Neuronal stem cell (in vitro differentiated cells): ENCODE results near the gene SERPINB1.
A peak's percentile ranks its signal among the peaks of the same experiment; 100 is the strongest.

Source experiments
- DNase-seq: peaks from one replicate; pipeline ENCODE4 v3.0.0-alpha.2; 2013; ENCODE audit warnings: low spot score
- H2AFZ ChIP-seq: one replicate; pipeline ENCODE4 v1.6.1; 2013; ENCODE audit warnings: mild to moderate bottlenecking, low read length, inconsistent platforms
- H2AK5ac ChIP-seq: 2 replicates; pipeline ENCODE4 v1.6.1; 2013; ENCODE audit warnings: low read depth, mild to moderate bottlenecking, inconsistent platforms, low read length, moderate library complexity, mixed read lengths
- H2BK120ac ChIP-seq: 2 replicates; pipeline ENCODE4 v1.6.1; 2013; ENCODE audit warnings: low read depth, mild to moderate bottlenecking, inconsistent platforms, low read length, moderate library complexity, mixed read lengths
- H2BK12ac ChIP-seq: one replicate; pipeline ENCODE4 v1.6.1; 2013; ENCODE audit warnings: low read length, inconsistent platforms
- H2BK15ac ChIP-seq: 2 replicates; pipeline ENCODE4 v1.6.1; 2013; ENCODE audit warnings: mild to moderate bottlenecking, low read length, inconsistent platforms, mixed read lengths
- H2BK5ac ChIP-seq: one replicate; pipeline ENCODE4 v1.6.1; 2013; ENCODE audit warnings: inconsistent platforms, mild to moderate bottlenecking, low read length, moderate library complexity
- H3K14ac ChIP-seq: one replicate; pipeline ENCODE4 v1.6.1; 2013; ENCODE audit warnings: low read length, inconsistent platforms
- H3K18ac ChIP-seq: 2 replicates; pipeline ENCODE4 v1.6.1; 2013; ENCODE audit warnings: low read length, inconsistent platforms
- H3K23ac ChIP-seq: 2 replicates; pipeline ENCODE4 v1.6.1; 2013; ENCODE audit warnings: low read depth, mild to moderate bottlenecking, mixed read lengths, low read length, inconsistent platforms; ENCODE audit not compliant: poor library complexity
- H3K27ac ChIP-seq: replicated peaks from 3 replicates; pipeline ENCODE4 v1.5.1; 2013; ENCODE audit warnings: low read length, inconsistent platforms
- H3K27me3 ChIP-seq, 3 experiments: 2 replicates each; pipeline ENCODE4 v1.6.1; 2013; ENCODE audit warnings: low read length in 3 of 3, mild to moderate bottlenecking in 2 of 3, inconsistent platforms in 1 of 3, low read depth in 1 of 3, mixed read lengths in 1 of 3, moderate library complexity in 1 of 3; ENCODE audit not compliant: control insufficient read depth in 3 of 3, insufficient read depth in 3 of 3
- H3K36me3 ChIP-seq, 2 donors: replicated peaks in 1 of 2; 2 replicates each; pipeline ENCODE4 v1.6.1; 2013; ENCODE audit warnings: low read length in 2 of 2; ENCODE audit not compliant: control insufficient read depth in 2 of 2, insufficient read depth in 2 of 2
- H3K4ac ChIP-seq: 2 replicates; pipeline ENCODE4 v1.6.1; 2013; ENCODE audit warnings: inconsistent platforms, mild to moderate bottlenecking, low read length, moderate library complexity
- H3K4me1 ChIP-seq, 2 donors: 1 replicate in 1 of 2; 2 replicates in 1 of 2; pipeline ENCODE4 v1.6.1; 2013; ENCODE audit warnings: low read length in 2 of 2, low read depth in 1 of 2; ENCODE audit not compliant: control insufficient read depth in 2 of 2, insufficient read depth in 1 of 2
- H3K4me2 ChIP-seq: one replicate; pipeline ENCODE4 v1.6.1; 2013; ENCODE audit warnings: mild to moderate bottlenecking, low read length, inconsistent platforms; ENCODE audit not compliant: insufficient read depth, poor library complexity, severe bottlenecking
- H3K4me3 ChIP-seq, 2 donors: 2 replicates each; pipeline ENCODE4 v1.5.1; 2013; ENCODE audit warnings: low read length in 2 of 2, mild to moderate bottlenecking in 2 of 2, inconsistent platforms in 1 of 2, moderate library complexity in 1 of 2
- H3K79me1 ChIP-seq: one replicate; pipeline ENCODE4 v1.6.1; 2013; ENCODE audit warnings: low read depth, mild to moderate bottlenecking, inconsistent platforms, low read length, moderate library complexity
- H3K9ac ChIP-seq: one replicate; pipeline ENCODE4 v1.6.1; 2013; ENCODE audit warnings: mild to moderate bottlenecking, low read depth, low read length, inconsistent platforms; ENCODE audit not compliant: poor library complexity
- H3K9me3 ChIP-seq, 2 donors: replicated peaks in 1 of 2; 2 replicates each; pipeline versions ENCODE3 to v1.6.1; 2013; ENCODE audit warnings: low read length in 2 of 2, mild to moderate bottlenecking in 2 of 2, inconsistent platforms in 1 of 2, low read depth in 1 of 2, mixed read lengths in 1 of 2, moderate library complexity in 1 of 2; ENCODE audit not compliant: control insufficient read depth in 2 of 2, insufficient read depth in 1 of 2
- H4K8ac ChIP-seq: one replicate; pipeline ENCODE4 v1.6.1; 2013; ENCODE audit warnings: low read depth, mild to moderate bottlenecking, inconsistent platforms, low read length, moderate library complexity
- H4K91ac ChIP-seq: one replicate; pipeline ENCODE4 v1.6.1; 2013; ENCODE audit warnings: low read length, low read depth, mild to moderate bottlenecking, inconsistent platforms; ENCODE audit not compliant: poor library complexity
- WGBS, 2 donors: extraction: QIAGEN DNeasy Blood & Tissue Kit; methylation state at CpG; one replicate each; pipeline ENCODE4 v1.1.7; 2013; ENCODE audit warnings: missing lambda C conversion rate in 2 of 2, mixed read lengths in 1 of 2; ENCODE audit not compliant: insufficient read length in 2 of 2, insufficient replicate concordance in 1 of 2; ENCODE audit errors: extremely low coverage in 2 of 2; 5-methylcytosine and 5-hydroxymethylcytosine counted together

Gene SERPINB1

DNA sequence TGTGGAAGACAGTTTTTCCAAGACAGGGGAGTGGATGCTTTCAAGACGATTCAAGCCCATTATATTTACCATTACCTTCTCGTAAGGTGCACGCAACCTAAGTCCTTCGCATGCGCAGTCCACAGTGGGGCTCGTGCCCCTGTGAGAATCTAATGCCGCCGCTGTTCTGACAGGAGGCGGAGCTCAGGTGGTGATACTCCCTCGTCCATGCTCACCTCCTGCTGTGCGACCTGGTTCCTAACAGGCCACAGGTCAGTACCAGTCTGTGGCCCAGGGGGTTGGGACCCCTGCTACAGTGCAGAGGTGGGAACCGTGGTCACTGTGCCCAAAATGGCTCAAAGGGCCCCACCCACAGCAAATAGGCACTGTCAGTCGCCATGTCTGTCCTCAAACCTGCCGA is 36.6 kb downstream of the SERPINB1 start:
- no peak overlapping the region for H3K9ac ChIP-seq
- DNase-seq: no peak
- H3K36me3 ChIP-seq: no peaks in the 10 kb centered on the region
- no peak overlapping the region for H4K91ac ChIP-seq
- no peak overlapping the region for H4K8ac ChIP-seq
- H3K23ac ChIP-seq: no peak overlapping the region
- no peaks in the 10 kb centered on the region for H3K79me1 ChIP-seq
- no peak overlapping the region for H3K4ac ChIP-seq
- H2BK15ac ChIP-seq: no peak overlapping the region
- H2AK5ac ChIP-seq: no peak overlapping the region
- H3K18ac ChIP-seq: no peak overlapping the region
- H3K4me1 ChIP-seq: peaks cover 0 to 6% of the 10 kb centered on the region in 2 donors
- no peak overlapping the region for H3K4me3 ChIP-seq
- no peak overlapping the region for H2AFZ ChIP-seq
- no peak overlapping the region for H3K4me2 ChIP-seq
- H2BK120ac ChIP-seq: peak overlapping the region; percentile 16
- no peak overlapping the region for H2BK5ac ChIP-seq
- no CpG with 5 or more reads among the region's 14 CpGs for WGBS, 2 donors
- no peak overlapping the region for H3K14ac ChIP-seq
- no peaks in the 10 kb centered on the region for H3K27me3 ChIP-seq
- no peak overlapping the region for H3K27ac ChIP-seq
- no peak overlapping the region for H2BK12ac ChIP-seq
- H3K9me3 ChIP-seq: no peaks in the 10 kb centered on the region

DNA sequence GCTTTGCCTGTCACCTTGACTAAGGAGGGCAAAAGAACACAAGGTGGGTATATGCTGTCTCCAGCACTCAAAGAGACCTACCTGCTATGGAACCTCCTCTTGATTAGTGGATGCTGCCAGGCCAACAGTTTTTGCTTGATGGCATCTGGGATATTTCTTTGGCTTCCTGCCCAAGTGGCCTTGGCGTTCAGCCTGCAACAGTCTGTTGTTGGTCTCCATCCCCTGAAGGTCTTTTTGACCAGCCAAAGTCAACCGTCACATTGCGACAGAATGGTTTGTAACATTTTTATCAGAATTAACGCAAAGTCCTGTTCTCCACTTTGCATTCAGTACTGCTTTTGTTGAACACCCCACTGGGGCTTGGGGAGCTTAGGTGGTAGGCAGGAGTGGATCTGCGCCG is 37.1 kb downstream of the SERPINB1 start:
- no peak for DNase-seq
- H3K27me3 ChIP-seq: no peaks in the 10 kb centered on the region
- H3K4me2 ChIP-seq: no peak overlapping the region
- no peak overlapping the region for H4K91ac ChIP-seq
- H2BK12ac ChIP-seq: no peak overlapping the region
- H3K9ac ChIP-seq: peak overlapping the region; percentile 25
- no peak overlapping the region for H2BK15ac ChIP-seq
- no peak overlapping the region for H3K4me3 ChIP-seq
- H3K9me3 ChIP-seq: no peaks in the 10 kb centered on the region
- no peak overlapping the region for H3K18ac ChIP-seq
- no peak overlapping the region for H3K4ac ChIP-seq
- H3K79me1 ChIP-seq: no peaks in the 10 kb centered on the region
- WGBS, 2 donors: no CpG with 5 or more reads among the region's 6 CpGs
- H2AK5ac ChIP-seq: no peak overlapping the region
- no peak overlapping the region for H2AFZ ChIP-seq
- H3K36me3 ChIP-seq: no peaks in the 10 kb centered on the region
- H4K8ac ChIP-seq: no peak overlapping the region
- H2BK120ac ChIP-seq: no peak overlapping the region
- no peak overlapping the region for H2BK5ac ChIP-seq
- no peak overlapping the region for H3K23ac ChIP-seq
- H3K27ac ChIP-seq: no peak overlapping the region
- H3K14ac ChIP-seq: no peak overlapping the region
- peaks cover 0 to 7% of the 10 kb centered on the region in 2 donors for H3K4me1 ChIP-seq

DNA sequence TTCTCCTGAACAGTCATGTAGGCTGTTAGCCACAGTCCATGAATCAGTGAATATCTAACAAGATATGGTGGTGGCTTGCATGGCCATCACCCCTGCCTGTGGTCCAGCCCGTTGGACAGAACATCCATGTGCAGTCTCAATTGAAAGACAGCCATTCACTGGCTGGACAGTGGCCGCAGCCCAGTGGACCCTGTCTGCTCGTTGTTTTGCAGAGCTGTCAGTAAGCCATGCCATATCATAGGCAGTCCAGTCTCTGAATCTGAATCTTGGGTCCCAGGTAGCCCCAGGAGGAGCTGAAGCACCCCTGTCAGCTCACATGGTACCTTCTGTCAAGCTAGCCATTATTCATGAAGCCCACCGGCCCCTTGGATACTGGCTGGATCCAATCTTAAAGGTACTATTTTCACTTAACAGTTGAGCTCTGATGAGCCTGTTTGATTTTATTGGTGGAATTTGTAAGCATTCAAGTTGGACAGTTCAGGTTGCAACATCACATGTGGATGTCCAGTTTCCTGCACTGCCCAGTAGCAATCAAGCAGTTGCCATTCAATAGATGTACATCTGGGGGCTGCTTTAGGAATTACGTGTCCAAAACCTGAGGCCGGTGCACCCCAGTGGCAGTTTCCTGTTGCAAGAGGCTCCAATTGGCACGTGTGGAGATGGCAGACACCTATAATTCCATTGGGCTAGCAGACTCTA is 37.8 kb downstream of the SERPINB1 start:
- H3K27ac ChIP-seq: no peak overlapping the region
- H3K14ac ChIP-seq: no peak overlapping the region
- no peak overlapping the region for H3K4ac ChIP-seq
- no peaks in the 10 kb centered on the region for H3K27me3 ChIP-seq
- no peak overlapping the region for H3K9ac ChIP-seq
- DNase-seq: no peak
- H4K91ac ChIP-seq: no peak overlapping the region
- no peak overlapping the region for H4K8ac ChIP-seq
- H3K4me3 ChIP-seq: no peak overlapping the region
- H2BK120ac ChIP-seq: no peak overlapping the region
- H2BK12ac ChIP-seq: no peak overlapping the region
- peaks cover 0 to 9% of the 10 kb centered on the region in 2 donors for H3K4me1 ChIP-seq
- no peak overlapping the region for H2AK5ac ChIP-seq
- no peaks in the 10 kb centered on the region for H3K9me3 ChIP-seq
- no peak overlapping the region for H3K18ac ChIP-seq
- H2BK5ac ChIP-seq: no peak overlapping the region
- no peaks in the 10 kb centered on the region for H3K79me1 ChIP-seq
- no peaks in the 10 kb centered on the region for H3K36me3 ChIP-seq
- H3K23ac ChIP-seq: no peak overlapping the region
- H2AFZ ChIP-seq: no peak overlapping the region
- no CpG with 5 or more reads among the region's 7 CpGs for WGBS, 2 donors
- H2BK15ac ChIP-seq: no peak overlapping the region
- H3K4me2 ChIP-seq: no peak overlapping the region

DNA sequence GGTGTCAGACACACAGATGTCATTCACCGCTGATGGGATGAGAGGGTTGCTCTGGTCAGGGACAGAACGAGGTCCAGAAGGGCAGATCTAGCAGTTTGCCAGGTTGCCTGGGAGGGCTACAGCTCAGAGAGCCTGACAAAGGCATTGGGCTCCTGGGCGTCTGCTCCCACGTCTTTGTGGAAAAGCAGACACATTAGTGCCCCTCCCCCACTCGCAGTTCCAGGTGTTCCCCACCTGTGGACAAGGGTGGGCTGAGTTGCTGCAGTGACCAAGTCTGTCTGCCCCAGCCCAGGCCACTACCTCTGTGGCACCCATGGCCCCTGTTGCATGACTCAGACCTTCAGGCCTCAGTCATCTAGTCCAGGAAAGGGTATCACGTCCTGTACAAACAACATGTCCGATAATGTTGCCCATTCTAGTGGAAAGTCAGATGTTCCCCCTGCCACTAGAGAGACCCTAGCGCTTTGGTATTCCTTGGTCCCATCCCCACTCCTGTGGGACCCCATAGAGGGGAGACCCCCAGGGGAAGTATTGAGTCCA is 39.1 kb downstream of the SERPINB1 start:
- WGBS, 2 donors: no CpG with 5 or more reads among the region's 8 CpGs

More for the DNA sequence above, 39.1 kb downstream of the SERPINB1 start:
- peak overlapping the region; percentile 48 for H2AK5ac ChIP-seq
- no peak overlapping the region for H3K9ac ChIP-seq
- no peak overlapping the region for H2AFZ ChIP-seq
- no peak for DNase-seq
- H2BK12ac ChIP-seq: peak overlapping the region; percentile 1
- H3K4me2 ChIP-seq: no peak overlapping the region
- no peak overlapping the region for H3K4me3 ChIP-seq
- H3K14ac ChIP-seq: no peak overlapping the region
- no peaks in the 10 kb centered on the region for H3K9me3 ChIP-seq
- no peak overlapping the region for H3K27ac ChIP-seq
- peak overlapping the region; percentile 74 for H3K18ac ChIP-seq
- H3K36me3 ChIP-seq: no peaks in the 10 kb centered on the region
- no peaks in the 10 kb centered on the region for H3K79me1 ChIP-seq
- no peak overlapping the region for H4K91ac ChIP-seq
- no peak overlapping the region for H2BK120ac ChIP-seq
- H4K8ac ChIP-seq: no peak overlapping the region
- no peaks in the 10 kb centered on the region for H3K27me3 ChIP-seq
- peaks cover 0 to 18% of the 10 kb centered on the region in 2 donors for H3K4me1 ChIP-seq
- peak overlapping the region; percentile 37 for H2BK15ac ChIP-seq
- no peak overlapping the region for H3K4ac ChIP-seq
- H3K23ac ChIP-seq: peak overlapping the region; percentile 52
- no peak overlapping the region for H2BK5ac ChIP-seq
